GM19324 (cell line): ENCODE measurements around the gene SERTAD4.
"Not testable (repeated sequence)": the region's sequence is repeated elsewhere in the genome, so short reads cannot be mapped to it uniquely, and the experiment has no call there.

ENCODE experiments used
- ATAC-seq: cut with Tn5 transposase; IDR thresholded peaks from one replicate; pipeline ENCODE4 v1.9.1; 2021; ENCODE audit warnings: mild to moderate bottlenecking, moderate library complexity; ENCODE audit not compliant: unreplicated experiment, low FRiP score

Gene SERTAD4

GRCh38 chr1:210257698-210258529 is 25.3 kb downstream of the SERTAD4 start:
- no peak for ATAC-seq

DNA sequence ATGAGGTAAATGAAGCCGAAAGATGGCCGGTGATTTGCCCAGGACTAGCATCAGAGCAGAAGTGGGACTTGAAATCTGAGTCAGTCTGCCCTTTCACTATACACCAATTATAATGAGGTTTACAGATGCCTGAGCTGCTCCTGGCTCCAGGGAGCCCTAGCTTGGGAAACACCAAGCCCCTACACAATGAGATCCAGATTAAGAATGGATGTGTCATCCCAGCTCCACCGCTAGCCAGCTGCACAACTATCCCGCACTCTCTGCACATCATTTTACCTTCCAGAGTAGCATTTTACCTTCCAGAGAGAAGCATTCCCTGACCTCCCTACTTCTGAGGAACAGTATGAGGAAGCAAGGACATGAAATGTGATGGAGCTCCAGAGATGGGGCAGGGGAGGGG is 27.0 kb downstream of the SERTAD4 start:
- no peak for ATAC-seq

DNA sequence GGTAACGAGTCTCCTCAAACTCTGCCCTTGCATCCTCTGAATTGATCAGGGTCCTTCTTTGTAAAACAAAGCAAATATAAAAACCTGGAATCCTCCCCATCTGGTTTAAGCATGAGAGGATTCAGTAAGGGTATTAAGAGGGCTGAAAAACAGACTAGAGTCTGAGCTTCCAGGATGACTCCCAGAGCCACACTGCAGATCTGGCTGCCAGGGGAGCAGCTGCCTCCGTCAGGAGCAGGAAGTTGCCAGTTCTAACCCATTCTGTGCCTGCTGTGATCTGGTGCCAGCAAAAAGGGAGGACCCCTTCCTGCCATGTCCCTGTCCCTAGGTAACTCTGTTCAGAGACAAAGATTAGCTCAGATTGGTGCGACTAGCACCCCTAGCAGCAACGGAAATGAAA is 27.5 kb downstream of the SERTAD4 start:
- ATAC-seq, result no peak

DNA sequence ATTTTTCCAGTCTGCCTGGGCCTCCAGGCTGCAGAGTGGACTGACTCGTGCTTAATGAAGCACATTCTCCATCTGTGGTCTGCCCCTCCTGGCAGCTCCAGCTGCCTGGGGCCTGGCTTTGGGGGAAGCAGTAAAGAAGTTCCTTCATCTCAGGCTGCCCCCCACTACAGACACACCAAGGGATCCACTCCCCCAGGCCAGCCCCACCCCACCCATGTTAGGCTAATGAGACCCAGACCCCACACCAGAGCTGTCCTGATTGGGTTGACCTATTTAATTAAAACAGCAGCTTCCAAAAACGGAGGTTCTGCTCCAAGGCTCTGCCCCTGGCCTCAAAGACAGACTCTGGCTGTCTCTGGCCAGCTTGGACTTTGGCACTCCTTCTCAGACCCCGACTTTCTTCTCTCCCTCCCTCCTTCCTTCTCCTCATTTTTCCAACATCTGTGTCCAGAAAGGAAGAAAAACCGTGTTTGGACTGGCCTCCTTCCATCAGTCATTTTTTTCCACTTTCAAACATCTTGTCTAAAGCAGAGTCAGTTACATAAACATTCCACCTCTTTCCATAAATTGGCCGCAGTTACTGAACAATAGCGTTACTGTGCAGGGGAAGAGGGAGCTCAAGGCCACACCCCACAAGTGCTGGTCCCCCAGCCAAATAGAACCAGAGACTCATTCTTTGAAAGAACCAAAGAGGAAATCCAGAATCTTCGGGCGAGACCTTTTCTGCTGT is 29.7 kb downstream of the SERTAD4 start:
- no peak for ATAC-seq

DNA sequence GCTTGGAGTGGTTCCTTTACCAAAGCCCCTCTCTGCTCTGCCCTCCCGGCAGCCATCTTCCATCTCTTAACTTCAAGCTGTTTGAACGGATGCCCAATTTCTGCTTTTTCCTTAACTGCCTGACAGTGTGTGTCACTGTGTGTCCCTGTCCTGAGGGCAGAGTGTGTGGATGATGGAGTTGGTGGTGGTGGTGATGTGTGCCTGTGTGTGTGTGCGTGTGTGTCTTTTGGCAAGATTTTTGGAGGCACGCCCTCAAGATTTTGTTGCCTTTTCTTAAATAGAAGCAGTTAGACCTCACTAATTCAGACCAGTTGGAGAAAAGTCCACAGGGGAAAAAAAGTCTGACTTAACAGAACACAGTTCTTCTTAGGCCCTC is 30.3 kb downstream of the SERTAD4 start:
- no peak for ATAC-seq

DNA sequence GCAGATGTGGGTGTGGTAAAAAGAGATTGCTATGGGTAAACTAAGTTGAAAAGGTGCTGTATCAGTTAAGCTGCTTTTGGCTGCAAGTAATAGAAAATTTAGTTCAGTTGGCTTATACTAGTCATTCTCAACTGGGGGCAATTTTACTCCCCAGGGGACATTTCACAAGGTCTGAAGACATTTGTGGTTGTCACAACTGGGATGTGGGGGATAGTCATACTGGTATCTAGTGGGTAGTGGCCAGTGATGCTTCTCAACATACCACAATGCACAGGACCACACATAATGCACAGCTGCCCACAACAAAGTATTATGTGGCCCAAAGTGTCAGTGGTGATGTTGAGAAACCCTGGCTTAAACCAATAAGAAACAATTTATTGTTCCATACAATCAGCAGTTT is 31.4 kb downstream of the SERTAD4 start:
- ATAC-seq, result no peak

GRCh38 chr1:210264496-210265380 is 32.1 kb downstream of the SERTAD4 start:
- no peak for ATAC-seq

GRCh38 chr1:210265392-210265955 is 32.9 kb downstream of the SERTAD4 start:
- ATAC-seq, result not testable (repeated sequence)

- no peak for ATAC-seq
These were observed 37.4 kb downstream of the SERTAD4 start for GRCh38 chr1:210269981-210270380.

DNA sequence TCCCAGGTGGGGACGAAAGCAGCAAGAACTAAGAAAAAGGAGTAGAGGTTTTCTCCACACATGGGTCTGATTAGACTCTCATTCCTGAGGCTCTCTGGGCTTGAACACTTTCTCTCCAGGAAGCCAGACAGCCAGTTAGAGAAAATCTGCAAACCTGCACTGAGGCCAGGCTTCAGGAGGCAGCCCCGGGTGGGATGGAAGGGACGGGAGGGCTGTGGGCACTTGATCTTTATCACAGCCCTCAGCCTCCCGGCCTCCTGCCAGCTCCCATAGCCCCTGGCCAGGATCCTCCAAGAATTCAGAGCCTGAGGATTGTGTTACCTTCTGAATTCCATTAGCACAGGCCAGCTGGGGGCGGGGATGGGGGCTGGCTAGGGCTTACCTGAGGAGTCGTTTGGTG is 40.1 kb downstream of the SERTAD4 start:
- no peak for ATAC-seq

GRCh38 chr1:210280221-210280620 is 47.6 kb downstream of the SERTAD4 start:
- no peak for ATAC-seq

GRCh38 chr1:210288116-210288515 is 55.5 kb downstream of the SERTAD4 start:
- ATAC-seq, result no peak

GRCh38 chr1:210289248-210289647 is 56.7 kb downstream of the SERTAD4 start:
- no peak for ATAC-seq

- no peak for ATAC-seq
These were observed 58.6 kb downstream of the SERTAD4 start for GRCh38 chr1:210291081-210291764.

- ATAC-seq, result no peak
These were observed 59.2 kb downstream of the SERTAD4 start for GRCh38 chr1:210291786-210292230.

DNA sequence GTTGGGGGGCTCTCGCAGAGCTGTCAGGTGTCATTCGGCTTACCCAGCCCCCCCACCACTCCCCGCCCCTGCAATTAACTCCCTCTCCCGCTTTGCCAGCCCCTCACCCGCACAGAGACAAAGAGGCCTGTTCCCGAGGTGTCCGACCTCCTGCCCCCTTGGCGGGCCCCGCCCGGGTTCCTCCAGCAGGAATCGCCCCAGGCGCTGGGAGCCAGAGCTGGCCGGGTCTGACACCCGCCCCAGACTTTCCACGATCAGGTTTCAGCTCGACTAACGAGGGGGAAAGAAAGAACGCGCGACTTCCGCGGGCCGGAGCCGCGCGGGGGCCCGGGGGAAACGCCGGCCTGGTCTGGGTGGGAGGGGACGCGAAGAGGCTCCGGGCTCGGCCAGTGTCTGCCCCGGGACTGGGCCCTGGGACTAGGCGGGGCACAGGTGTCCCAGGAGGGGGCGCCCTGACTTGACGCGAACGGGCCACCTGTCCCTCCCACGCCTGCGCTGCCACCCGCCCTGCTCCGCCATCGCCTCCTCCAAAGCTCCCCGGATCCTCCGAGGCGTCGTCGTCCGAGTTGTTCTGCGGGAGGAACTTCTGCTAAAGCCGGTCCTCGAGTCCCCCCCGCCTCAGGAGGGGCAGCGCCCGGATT is 59.8 kb downstream of the SERTAD4 start:
- ATAC-seq, result no peak

GRCh38 chr1:210293171-210293607 is 60.6 kb downstream of the SERTAD4 start:
- no peak for ATAC-seq

GRCh38 chr1:210294999-210295745 is 62.6 kb downstream of the SERTAD4 start:
- no peak for ATAC-seq
